SJSA1 (cell line): Measurements from ENCODE around the gene CD276. TPM values are rescaled to one million over a fixed set of nuclear protein-coding genes. Genes with fewer than 3 reads are reported as not detected.
A peak's percentile ranks its signal among the peaks of the same experiment; 100 is the strongest.
"Not testable (repeated sequence)": the region's sequence is repeated elsewhere in the genome, so short reads cannot be mapped to it uniquely, and the experiment has no call there.

ENCODE experiments used
- DNase-seq, 2 experiments: peaks; one replicate each; pipeline ENCODE4 v3.0.0-alpha.2; 2015 to 2020; ENCODE audit warnings: low spot score in 2 of 2, low read depth in 1 of 2
- H3K27ac ChIP-seq: fragments of 250-450 bp; sonication (Bioruptor Pico); 2 replicates; pipeline ENCODE4 v1.5.1; 2020; ENCODE audit warnings: mild to moderate bottlenecking, moderate library complexity
- H3K27me3 ChIP-seq: fragments of 250-450 bp; sonication (Bioruptor Pico); replicated peaks from 2 replicates; pipeline ENCODE4 v1.5.1; 2020; ENCODE audit warnings: mild to moderate bottlenecking, moderate library complexity
- H3K36me3 ChIP-seq: fragments of 250-450 bp; sonication (Bioruptor Pico); 2 replicates; pipeline ENCODE4 v1.5.1; 2020; ENCODE audit warnings: mild to moderate bottlenecking
- H3K4me1 ChIP-seq: fragments of 250-450 bp; sonication (Bioruptor Pico); replicated peaks from 2 replicates; pipeline ENCODE4 v1.6.1; 2021; ENCODE audit warnings: mild to moderate bottlenecking
- H3K4me3 ChIP-seq: fragments of 250-450 bp; sonication (Bioruptor Pico); 2 replicates; pipeline ENCODE4 v1.5.1; 2020; ENCODE audit warnings: mild to moderate bottlenecking
- H3K9me3 ChIP-seq: fragments of 250-450 bp; sonication (Bioruptor Pico); replicated peaks from 2 replicates; pipeline ENCODE4 v1.5.1; 2020; ENCODE audit warnings: mild to moderate bottlenecking
- total RNA-seq: library from RNA; depleted of rRNA; stranded (reverse); fragments of >200 nt; shearing (Covaris generic); gene quantifications from 2 replicates; pipeline ENCODE4 v1.2.3, GENCODE V29; 2014

The CD276 gene
- total RNA-seq, 1 experiment from 2014 or later: 81.2 TPM

DNA sequence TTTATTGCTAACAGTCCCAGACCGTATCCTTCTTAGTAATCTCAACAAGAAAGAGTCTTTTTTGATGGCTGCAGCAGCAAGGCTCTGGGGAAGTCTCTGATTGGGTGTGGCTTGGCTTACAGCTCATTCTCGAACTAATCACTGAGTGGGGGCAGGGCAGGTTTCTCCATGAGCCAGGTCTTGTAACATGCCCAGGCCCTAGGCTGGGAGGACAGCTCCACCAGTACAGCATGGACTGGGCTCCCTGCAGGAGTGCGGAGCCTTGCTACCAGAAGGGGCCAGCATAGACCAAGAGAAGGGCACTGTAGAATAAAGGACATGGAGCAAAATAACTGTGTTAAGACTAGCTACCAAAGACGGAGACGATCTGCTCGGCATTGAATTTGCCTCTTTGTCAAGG, 7.2 kb downstream of the CD276 start:
- H3K36me3 ChIP-seq: peaks cover 23% of the 10 kb centered on the region; the same call in 1 of the 2 replicates
- H3K9me3 ChIP-seq: no peaks in the 10 kb centered on the region
- no peak for DNase-seq
- no peaks in the 10 kb centered on the region for H3K27me3 ChIP-seq
- peaks cover 59% of the 10 kb centered on the region for H3K4me1 ChIP-seq
- H3K4me3 ChIP-seq: no peak overlapping the region
- no peak overlapping the region for H3K27ac ChIP-seq

DNA sequence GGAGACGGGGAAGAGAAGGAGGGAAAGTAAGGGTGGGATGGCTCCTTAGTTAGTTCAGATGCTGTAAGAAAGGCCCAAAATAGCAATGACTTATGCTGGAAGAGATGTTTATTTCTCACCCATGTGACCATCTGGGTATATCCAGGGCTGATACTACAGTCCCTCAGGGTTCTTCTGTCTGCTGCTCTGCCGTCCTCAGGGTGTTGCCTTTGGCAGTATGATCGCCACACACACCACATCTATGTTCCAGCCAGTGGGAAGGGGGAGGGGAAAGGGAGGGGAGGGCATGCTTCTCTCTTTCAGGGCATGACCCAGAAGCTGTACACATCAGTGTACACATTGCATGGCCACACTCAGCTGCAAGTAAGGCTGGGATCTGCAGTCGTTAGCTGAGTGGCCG, 10.2 kb downstream of the CD276 start:
- DNase-seq: no peak
- peaks cover 35% of the 10 kb centered on the region for H3K36me3 ChIP-seq
- no peaks in the 10 kb centered on the region for H3K9me3 ChIP-seq
- peaks cover 42% of the 10 kb centered on the region for H3K4me1 ChIP-seq
- no peak overlapping the region for H3K4me3 ChIP-seq
- H3K27ac ChIP-seq: no peak overlapping the region
- H3K27me3 ChIP-seq: no peaks in the 10 kb centered on the region

DNA sequence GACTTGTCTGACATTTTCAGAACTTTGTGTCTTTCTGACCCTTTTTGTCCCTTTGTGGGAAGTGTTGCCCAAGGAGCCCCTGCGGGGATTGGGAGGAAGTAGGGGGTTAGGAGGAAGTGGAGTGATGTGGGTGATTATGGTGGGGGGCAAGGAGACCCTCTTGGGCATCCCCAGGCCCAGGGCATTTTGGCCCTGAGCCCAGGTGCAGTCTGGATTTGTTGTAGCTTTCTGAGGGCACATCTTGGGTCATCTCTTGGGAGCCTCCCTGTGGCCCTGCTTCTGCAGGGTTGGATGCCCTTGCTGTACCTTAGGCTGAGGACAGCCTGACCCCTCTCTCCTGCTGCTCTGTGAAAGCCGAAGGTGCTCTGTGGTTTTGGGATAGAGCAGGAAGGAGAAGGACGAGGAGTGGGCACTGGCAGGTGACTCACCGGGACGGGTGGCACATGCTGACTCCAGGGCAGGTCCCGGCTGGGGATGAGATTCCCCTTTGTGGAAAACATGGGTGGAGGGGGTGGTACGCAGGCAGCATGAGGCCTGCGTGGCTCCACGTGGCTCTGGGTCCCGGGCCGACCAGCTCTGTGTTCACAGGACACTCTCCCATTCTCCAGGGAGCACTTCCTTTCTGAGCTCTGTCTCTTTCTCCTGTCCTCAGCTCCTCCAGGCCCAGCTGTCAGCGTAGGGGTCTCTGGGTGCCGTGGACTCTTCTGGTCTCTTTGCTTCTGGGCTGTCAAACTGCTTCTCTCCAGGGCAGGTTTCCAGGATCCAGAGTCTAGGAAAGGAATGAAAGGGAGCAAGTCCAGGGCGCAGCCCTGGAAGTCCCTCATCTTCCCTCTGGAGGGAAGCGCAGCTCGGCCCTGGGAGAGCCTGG, 11.8 kb downstream of the CD276 start:
- peaks cover 33% of the 10 kb centered on the region for H3K4me1 ChIP-seq

DNA sequence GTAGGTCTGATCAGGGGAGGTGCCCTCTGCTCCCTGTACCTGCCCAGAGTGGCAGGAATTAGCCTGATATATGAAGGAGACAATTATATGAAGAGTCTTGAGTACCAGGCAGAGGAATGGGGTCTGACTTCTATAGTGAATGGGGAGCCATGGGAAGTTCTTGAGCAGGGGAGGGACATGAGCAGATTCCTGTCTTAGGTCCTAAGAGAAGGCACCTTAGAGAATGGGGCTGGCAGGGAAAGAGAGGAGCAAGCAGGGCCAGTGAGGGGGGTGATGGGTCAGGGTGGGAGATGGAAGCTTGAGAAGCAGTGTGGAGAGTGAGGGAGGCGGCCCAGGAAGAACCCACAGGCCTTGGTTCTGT, 12.4 kb downstream of the CD276 start:
- H3K27me3 ChIP-seq: no peaks in the 10 kb centered on the region
- no peak for DNase-seq
- peaks cover 34% of the 10 kb centered on the region for H3K36me3 ChIP-seq
- peaks cover 27% of the 10 kb centered on the region for H3K4me1 ChIP-seq
- no peaks in the 10 kb centered on the region for H3K9me3 ChIP-seq
- peak overlapping the region; percentile 19; the same call in 1 of the 2 replicates for H3K27ac ChIP-seq
- H3K4me3 ChIP-seq: no peak overlapping the region

More for the DNA sequence above, 11.8 kb downstream of the CD276 start:
- no peak for DNase-seq
- Histone ChIP-seq H3K4me3 (no peak overlapping the region), H3K36me3 (peaks cover 37% of the 10 kb centered on the region), H3K27me3 (no peaks in the 10 kb centered on the region), H3K27ac (peak overlapping the region; percentile 19; the same call in 1 of the 2 replicates), H3K9me3 (no peaks in the 10 kb centered on the region)

DNA sequence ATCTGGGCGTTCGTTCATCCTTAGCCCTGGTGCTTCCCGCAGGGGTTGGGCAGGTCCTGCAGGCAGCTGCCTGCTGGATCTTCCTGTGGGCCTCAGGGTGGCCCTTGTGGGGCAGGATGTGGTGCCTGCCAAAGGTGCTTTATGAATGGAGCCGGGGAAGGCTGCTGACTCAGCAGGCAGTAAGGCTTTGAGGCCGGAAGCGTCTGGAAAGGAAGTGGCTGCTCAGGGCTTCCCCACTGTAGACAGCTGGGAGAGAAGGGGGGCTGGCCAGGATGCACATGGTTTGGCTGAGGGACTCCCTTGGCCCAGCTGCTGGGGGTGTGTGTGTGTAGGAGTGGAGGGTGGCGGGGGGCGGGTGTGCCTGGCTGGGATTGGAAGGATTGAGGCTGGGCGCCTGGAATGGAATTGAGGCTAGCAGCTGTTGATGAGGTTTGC, 12.9 kb downstream of the CD276 start:
- Histone ChIP-seq H3K4me3 (no peak overlapping the region), H3K36me3 (peaks cover 37% of the 10 kb centered on the region), H3K4me1 (peaks cover 25% of the 10 kb centered on the region), H3K27ac (0 out of 2 replicates have a peak overlapping the region, but pooled peaks have one; percentile 19), H3K9me3 (no peaks in the 10 kb centered on the region), H3K27me3 (no peaks in the 10 kb centered on the region)
- peak; percentile 75 to 90 for DNase-seq

DNA sequence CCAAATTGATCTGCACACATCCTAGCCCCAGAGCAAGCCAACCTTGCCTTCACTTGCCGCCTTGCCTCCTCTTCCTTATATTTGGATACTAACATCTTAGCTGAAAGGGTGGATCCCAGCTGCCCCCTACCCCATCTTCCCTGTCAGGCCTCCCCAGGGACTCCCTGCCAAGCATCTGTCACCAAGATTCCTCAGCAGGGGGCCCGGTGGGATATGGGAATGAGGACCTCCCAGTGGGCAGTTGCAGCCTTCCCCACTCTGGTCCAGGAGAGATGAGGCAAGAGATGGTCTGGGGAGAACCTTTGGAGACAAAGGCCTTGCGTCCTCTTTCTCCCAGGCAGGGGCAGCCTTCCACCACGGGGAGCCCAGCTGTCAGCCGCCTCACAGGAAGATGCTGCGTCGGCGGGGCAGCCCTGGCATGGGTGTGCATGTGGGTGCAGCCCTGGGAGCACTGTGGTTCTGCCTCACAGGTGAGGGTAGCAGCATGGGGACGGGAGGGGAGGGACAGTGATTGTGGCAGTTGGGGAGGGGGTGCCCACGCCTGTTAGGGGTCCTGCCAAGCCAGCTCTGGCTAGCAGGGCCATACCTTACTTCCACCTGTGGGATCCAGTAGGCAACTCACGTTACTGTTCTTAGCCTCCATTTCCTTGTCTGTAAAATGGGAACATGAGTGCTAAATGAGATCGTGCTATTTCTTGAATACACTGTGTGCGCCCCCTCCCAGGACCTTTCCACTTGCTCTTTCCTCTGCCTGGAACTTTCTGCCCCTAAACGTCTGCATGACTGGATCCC, 15.3 kb downstream of the CD276 start:
- no peak overlapping the region for H3K27ac ChIP-seq
- no peaks in the 10 kb centered on the region for H3K27me3 ChIP-seq
- no peak overlapping the region for H3K4me3 ChIP-seq
- H3K36me3 ChIP-seq: peaks cover 34% of the 10 kb centered on the region
- H3K9me3 ChIP-seq: no peaks in the 10 kb centered on the region
- peaks cover 21% of the 10 kb centered on the region for H3K4me1 ChIP-seq
- no peak for DNase-seq

DNA sequence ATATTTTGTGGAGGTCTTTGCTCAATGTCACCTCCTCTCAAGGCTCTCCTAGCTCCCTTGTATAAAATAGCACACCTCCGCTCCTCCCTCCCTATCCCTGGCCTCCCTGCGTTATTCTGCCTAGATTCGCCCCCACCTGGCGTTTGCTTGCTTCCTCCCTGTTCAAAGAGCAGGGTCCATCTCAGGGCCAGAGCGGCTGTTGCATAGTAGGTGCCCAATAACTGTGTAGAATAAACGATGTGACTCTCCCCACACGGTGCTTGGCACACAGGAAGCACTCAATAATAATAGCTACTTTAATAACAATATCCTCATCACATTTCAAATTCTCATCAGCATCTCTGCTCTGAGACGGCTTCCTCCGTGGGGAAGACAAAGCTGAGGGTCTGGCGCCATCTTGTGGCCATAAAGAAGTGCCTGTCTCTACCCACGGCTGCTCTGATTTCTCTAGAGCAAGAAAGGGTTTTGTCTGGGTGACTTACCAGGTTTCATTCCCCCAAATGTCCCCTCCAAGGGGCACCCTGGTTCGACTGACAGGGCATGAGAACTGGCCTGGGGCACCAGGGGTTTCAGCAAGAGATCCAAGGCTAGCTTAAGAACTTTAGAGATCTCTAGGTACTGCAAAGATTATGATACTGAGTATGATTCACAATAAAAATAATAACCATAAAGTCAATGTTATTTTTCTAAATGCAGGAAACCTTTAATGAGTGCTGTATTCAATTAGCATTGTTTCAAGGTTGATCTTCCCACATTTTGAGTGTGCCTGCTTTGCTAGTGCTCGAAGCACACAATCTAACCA, 16.1 kb downstream of the CD276 start:
- Histone ChIP-seq H3K9me3 (no peaks in the 10 kb centered on the region), H3K4me1 (peaks cover 21% of the 10 kb centered on the region), H3K4me3 (no peak overlapping the region), H3K36me3 (peaks cover 41% of the 10 kb centered on the region), H3K27me3 (no peaks in the 10 kb centered on the region), H3K27ac (no peak overlapping the region)
- DNase-seq: peak; percentile 62 to 71

DNA sequence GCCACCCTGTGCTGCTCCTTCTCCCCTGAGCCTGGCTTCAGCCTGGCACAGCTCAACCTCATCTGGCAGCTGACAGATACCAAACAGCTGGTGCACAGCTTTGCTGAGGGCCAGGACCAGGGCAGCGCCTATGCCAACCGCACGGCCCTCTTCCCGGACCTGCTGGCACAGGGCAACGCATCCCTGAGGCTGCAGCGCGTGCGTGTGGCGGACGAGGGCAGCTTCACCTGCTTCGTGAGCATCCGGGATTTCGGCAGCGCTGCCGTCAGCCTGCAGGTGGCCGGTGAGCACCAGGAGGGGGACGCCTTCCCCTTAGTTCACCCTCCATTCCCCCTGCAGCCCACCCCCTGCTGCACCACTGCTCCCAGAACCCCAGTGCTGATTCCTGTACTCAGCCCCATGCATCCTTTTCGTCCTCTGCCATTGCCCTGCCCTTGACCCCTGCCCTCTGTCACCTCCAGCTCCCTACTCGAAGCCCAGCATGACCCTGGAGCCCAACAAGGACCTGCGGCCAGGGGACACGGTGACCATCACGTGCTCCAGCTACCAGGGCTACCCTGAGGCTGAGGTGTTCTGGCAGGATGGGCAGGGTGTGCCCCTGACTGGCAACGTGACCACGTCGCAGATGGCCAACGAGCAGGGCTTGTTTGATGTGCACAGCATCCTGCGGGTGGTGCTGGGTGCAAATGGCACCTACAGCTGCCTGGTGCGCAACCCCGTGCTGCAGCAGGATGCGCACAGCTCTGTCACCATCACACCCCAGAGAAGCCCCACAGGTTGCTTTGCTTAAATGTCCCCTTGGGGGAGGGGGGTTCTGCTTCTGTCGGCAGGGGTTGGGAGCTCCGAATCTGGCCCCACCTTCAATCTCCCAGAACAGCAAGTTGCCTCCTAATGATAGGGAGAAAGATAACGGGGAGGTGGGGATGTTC, 18.4 kb downstream of the CD276 start:
- not testable (repeated sequence) for H3K4me3 ChIP-seq, H3K9me3 ChIP-seq, H3K27ac ChIP-seq, H3K27me3 ChIP-seq, H3K4me1 ChIP-seq, DNase-seq
- H3K36me3 ChIP-seq: peaks cover 64% of the 10 kb centered on the region

DNA sequence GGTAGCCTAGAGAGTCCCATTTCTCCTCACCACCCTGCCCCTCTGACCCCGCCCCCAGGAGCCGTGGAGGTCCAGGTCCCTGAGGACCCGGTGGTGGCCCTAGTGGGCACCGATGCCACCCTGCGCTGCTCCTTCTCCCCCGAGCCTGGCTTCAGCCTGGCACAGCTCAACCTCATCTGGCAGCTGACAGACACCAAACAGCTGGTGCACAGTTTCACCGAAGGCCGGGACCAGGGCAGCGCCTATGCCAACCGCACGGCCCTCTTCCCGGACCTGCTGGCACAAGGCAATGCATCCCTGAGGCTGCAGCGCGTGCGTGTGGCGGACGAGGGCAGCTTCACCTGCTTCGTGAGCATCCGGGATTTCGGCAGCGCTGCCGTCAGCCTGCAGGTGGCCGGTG, 19.4 kb downstream of the CD276 start:
- H3K36me3 ChIP-seq: peaks cover 66% of the 10 kb centered on the region
- H3K4me3 ChIP-seq, H3K27ac ChIP-seq, H3K27me3 ChIP-seq, DNase-seq, H3K9me3 ChIP-seq, H3K4me1 ChIP-seq: not testable (repeated sequence)

DNA sequence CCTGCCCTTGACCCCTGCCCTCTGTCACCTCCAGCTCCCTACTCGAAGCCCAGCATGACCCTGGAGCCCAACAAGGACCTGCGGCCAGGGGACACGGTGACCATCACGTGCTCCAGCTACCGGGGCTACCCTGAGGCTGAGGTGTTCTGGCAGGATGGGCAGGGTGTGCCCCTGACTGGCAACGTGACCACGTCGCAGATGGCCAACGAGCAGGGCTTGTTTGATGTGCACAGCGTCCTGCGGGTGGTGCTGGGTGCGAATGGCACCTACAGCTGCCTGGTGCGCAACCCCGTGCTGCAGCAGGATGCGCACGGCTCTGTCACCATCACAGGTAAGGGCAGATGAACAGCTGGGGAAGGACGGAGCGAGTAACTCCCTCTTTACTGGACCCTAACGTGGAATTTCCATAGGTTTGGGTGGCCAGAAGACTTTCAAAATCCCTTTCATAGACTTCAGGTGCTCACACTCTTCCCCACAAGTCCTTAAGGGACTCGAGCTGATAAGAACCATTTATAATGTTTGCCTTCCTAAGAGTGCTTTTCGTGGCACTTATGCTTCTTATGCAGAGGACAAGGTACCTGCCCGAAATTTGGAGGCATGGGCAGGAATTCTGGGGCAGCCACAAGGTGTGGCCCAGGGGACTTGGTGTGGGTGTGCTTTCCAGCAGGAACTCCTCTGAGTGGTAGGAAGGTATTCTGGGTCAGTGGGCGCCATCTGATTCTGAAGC, 20.1 kb downstream of the CD276 start:
- not testable (repeated sequence) for H3K4me1 ChIP-seq, H3K4me3 ChIP-seq, DNase-seq, H3K9me3 ChIP-seq, H3K27ac ChIP-seq, H3K27me3 ChIP-seq
- peaks cover 66% of the 10 kb centered on the region for H3K36me3 ChIP-seq

DNA sequence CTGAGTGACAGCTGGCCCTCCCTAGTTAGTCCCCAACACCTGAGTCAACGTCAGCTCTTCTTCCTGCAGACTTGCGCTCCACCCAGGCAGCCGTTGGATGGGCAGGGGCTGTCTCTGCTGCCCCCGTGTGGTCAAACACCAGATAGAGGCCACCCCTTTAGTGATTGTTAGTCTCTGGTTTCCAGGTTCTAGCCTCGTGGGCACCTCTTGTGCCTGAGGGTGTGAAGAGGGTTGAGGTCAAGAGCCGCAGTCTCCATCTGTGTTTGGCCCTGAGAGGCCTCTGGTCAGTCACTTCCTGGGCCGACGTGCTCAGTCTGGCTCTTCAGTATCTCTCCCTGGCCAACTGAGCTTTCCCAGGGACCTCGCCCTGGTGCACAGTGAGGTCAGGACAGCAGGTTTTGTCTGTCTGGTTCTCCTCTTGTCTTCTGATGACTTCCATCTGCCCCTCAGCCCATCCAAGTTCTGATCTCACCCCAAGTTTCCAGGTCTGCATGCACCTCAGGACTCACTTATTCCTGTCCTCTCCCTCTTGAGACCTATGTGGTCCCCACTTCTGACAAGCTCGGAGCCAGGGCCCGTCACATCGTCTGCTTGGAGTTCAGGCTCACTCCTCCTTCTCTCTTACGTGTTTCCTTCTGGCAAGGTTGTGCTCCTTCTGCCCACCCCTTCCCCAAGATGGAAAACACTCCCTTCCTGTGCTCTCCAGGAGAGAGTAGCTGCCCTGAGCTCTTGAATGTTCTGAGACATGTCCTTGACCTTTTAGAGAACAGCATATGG, 20.9 kb downstream of the CD276 start:
- H3K9me3 ChIP-seq: no peaks in the 10 kb centered on the region
- H3K27ac ChIP-seq: no peak overlapping the region
- no peak overlapping the region for H3K4me3 ChIP-seq
- no peaks in the 10 kb centered on the region for H3K27me3 ChIP-seq
- no peaks in the 10 kb centered on the region for H3K4me1 ChIP-seq
- H3K36me3 ChIP-seq: peaks cover 66% of the 10 kb centered on the region
- peak; percentile 36 to 69 for DNase-seq

DNA sequence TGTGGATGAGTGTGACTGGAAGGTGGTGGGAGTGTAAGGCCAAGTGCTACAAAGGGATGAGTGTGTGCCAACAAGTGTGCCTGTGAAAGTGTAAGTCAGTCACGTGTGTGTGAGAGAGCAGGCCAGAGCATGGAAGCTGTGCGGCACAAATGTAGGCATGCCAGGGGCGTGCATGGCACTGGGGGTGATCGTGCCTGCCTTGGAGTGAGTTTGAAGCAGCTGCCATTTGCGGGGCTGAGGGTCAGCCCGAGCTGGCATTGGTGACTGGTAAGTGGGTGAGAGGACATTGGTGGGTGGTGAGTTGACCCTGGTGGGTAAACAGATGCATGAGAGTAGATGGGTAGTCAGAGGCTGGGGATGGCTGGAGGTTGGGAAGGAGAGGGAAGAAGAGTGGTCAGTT, 24.5 kb downstream of the CD276 start:
- DNase-seq: no peak
- H3K27ac ChIP-seq: no peak overlapping the region
- H3K4me1 ChIP-seq: no peaks in the 10 kb centered on the region
- peaks cover 90% of the 10 kb centered on the region for H3K36me3 ChIP-seq
- H3K9me3 ChIP-seq: no peaks in the 10 kb centered on the region
- no peaks in the 10 kb centered on the region for H3K27me3 ChIP-seq
- H3K4me3 ChIP-seq: no peak overlapping the region
